Measurements from ENCODE around the gene GRK5. TPM values are rescaled to one million over a fixed set of nuclear protein-coding genes. Genes with fewer than 3 reads are reported as not detected.

Gene GRK5
- total RNA-seq, 1 experiment from 2014 or later: 58.2 TPM

DNA sequence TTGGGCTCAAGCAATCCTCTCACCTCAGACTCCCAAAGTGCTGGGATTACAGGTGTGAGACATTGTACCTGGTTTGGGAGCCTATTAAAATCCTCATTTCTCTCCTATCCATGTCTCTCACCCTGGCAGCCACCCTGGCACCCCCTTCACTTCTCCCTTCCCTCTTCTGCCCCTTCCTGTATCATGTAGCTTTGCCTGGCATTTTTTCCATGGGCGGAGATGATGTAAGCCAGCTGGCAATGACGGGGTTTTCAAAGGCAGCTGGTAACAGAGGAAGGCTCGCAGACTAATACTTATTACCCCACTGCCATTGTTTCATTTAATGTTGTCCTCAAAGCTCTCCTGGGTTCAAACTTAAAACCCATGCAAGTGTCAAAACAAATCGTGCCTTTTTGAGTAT, 273.3 kb downstream of the GRK5 start:
- Histone ChIP-seq H3K27me3 (replicated peaks; ENCODE audit: insufficient read depth, low read depth, low read length, poor library complexity) (peaks cover 6% of the 10 kb centered on the region), H3K9me3 (ENCODE audit: low read depth, low read length, poor library complexity, severe bottlenecking) (no peaks in the 10 kb centered on the region), H3K4me3 (ENCODE audit: low read depth, low read length, poor library complexity, severe bottlenecking) (no peak overlapping the region), H3K36me3 (ENCODE audit: insufficient read depth, low read length, poor library complexity, severe bottlenecking) (no peaks in the 10 kb centered on the region), H3K27ac (ENCODE audit: low read depth, low read length, poor library complexity, severe bottlenecking) (no peak overlapping the region), H3K4me1 (ENCODE audit: insufficient read depth, low read length, poor library complexity, severe bottlenecking) (peaks cover 13% of the 10 kb centered on the region)
- TF ChIP-seq, protein P1, sequence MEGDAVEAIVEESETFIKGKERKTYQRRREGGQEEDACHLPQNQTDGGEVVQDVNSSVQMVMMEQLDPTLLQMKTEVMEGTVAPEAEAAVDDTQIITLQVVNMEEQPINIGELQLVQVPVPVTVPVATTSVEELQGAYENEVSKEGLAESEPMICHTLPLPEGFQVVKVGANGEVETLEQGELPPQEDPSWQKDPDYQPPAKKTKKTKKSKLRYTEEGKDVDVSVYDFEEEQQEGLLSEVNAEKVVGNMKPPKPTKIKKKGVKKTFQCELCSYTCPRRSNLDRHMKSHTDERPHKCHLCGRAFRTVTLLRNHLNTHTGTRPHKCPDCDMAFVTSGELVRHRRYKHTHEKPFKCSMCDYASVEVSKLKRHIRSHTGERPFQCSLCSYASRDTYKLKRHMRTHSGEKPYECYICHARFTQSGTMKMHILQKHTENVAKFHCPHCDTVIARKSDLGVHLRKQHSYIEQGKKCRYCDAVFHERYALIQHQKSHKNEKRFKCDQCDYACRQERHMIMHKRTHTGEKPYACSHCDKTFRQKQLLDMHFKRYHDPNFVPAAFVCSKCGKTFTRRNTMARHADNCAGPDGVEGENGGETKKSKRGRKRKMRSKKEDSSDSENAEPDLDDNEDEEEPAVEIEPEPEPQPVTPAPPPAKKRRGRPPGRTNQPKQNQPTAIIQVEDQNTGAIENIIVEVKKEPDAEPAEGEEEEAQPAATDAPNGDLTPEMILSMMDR (conservative IDR thresholded peaks at IDR 0.05; ENCODE audit: low read depth, low read length): no peak
- BruUV-seq (replicated peaks): no TSS peak
- CTCF ChIA-PET: interaction anchor here (1.1 kb wide), 1 partner anchor 9 kb away, joined by 7 read pairs; no protein-coding TSS in a partner anchor
- POLR2A ChIA-PET (ENCODE audit: low non-redundant PET): no interaction called here
- intact Hi-C loops (cut with micrococcal nuclease; ENCODE audit: unreplicated experiment): no loop called here
- peak; percentile 52 for DNase-seq (ENCODE audit: low spot score)

DNA sequence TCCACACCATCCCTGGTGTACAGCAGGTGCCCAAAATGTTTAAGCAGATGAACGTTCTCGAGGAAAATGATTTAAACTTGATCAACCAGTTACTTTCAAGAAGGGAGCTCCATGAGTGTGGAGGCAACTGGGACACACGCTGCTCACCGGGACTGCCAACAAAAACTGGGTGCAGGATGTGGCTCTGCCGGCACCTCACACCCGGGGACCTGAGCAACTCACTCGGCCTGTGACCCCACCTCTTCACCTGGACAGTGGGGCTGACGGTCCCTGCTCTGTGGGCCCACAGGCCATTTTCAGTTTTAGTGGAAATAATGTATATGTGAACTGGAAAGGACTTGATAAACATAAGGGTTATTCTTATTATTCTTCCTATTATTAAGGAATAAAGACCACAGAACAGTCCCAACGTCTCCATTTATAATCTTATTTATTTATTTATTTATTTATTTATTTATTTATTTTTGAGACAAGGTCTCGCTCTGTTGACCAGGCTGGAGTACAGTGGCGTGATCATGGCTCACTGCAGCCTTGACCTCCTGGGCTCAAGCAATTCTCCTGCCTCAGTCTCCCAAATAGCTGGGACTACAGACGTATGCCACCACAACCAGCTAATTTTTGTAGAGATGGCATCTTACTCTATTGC, 274.5 kb downstream of the GRK5 start:
- H3K4me1 ChIP-seq (ENCODE audit: insufficient read depth, low read length, poor library complexity, severe bottlenecking): peaks cover 13% of the 10 kb centered on the region
- ChIA-PET POLR2A (ENCODE audit: low non-redundant PET) (no interaction called here), CTCF (no interaction called here)
- TF ChIP-seq EZH2 (IDR thresholded peaks at IDR 0.05; ENCODE audit: borderline replicate concordance, low read depth, low read length, poor library complexity, severe bottlenecking): no peak
- TF ChIP-seq, protein P1 (conservative IDR thresholded peaks at IDR 0.05; ENCODE audit: low read depth, low read length): no peak
- H3K4me3 ChIP-seq (ENCODE audit: low read depth, low read length, poor library complexity, severe bottlenecking): no peak overlapping the region
- no peaks in the 10 kb centered on the region for H3K36me3 ChIP-seq (ENCODE audit: insufficient read depth, low read length, poor library complexity, severe bottlenecking)
- H3K9me3 ChIP-seq (ENCODE audit: low read depth, low read length, poor library complexity, severe bottlenecking): no peaks in the 10 kb centered on the region
- H3K27ac ChIP-seq (ENCODE audit: low read depth, low read length, poor library complexity, severe bottlenecking): no peak overlapping the region
- no TSS peak for BruUV-seq (replicated peaks)
- intact Hi-C loops (cut with micrococcal nuclease; ENCODE audit: unreplicated experiment): no loop called here
- no peak for DNase-seq (ENCODE audit: low spot score)
- H3K27me3 ChIP-seq (replicated peaks; ENCODE audit: insufficient read depth, low read depth, low read length, poor library complexity): peaks cover 6% of the 10 kb centered on the region

DNA sequence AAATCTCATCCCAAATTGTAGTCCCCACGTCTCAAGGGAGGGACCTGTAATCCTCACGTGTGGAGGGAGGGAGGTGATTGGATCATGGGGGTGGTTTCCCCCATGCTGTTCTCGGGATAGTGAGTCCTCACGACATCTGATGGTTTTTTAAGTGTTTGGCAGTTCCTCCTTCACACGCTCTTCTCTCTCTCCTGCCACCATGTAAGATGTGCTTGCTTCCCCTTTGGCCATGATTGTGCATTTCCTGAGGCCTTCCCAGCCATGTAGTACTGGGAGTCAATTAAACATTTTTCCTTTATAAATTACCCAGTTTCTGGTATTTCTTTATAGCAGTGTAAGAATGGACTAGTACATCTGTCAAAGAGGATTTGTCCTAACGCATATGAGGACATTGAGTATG, 275.6 kb downstream of the GRK5 start:
- Histone ChIP-seq H3K4me1 (ENCODE audit: insufficient read depth, low read length, poor library complexity, severe bottlenecking) (peaks cover 13% of the 10 kb centered on the region), H3K36me3 (ENCODE audit: insufficient read depth, low read length, poor library complexity, severe bottlenecking) (no peaks in the 10 kb centered on the region), H3K9me3 (ENCODE audit: low read depth, low read length, poor library complexity, severe bottlenecking) (no peaks in the 10 kb centered on the region), H3K4me3 (ENCODE audit: low read depth, low read length, poor library complexity, severe bottlenecking) (no peak overlapping the region), H3K27me3 (replicated peaks; ENCODE audit: insufficient read depth, low read depth, low read length, poor library complexity) (peaks cover 4% of the 10 kb centered on the region), H3K27ac (ENCODE audit: low read depth, low read length, poor library complexity, severe bottlenecking) (no peak overlapping the region)
- TF ChIP-seq, protein P1 (conservative IDR thresholded peaks at IDR 0.05; ENCODE audit: low read depth, low read length): no peak
- TF ChIP-seq EZH2 (IDR thresholded peaks at IDR 0.05; ENCODE audit: borderline replicate concordance, low read depth, low read length, poor library complexity, severe bottlenecking): no peak
- no TSS peak for BruUV-seq (replicated peaks)
- DNase-seq (ENCODE audit: low spot score): no peak
- ChIA-PET CTCF (no interaction called here), POLR2A (ENCODE audit: low non-redundant PET) (interaction anchor here (0.7 kb wide), 1 partner anchor 16 kb away, joined by 3 read pairs; no protein-coding TSS in a partner anchor)
- intact Hi-C loops (cut with micrococcal nuclease; ENCODE audit: unreplicated experiment): no loop called here
